Endothelial cell (in vitro differentiated cells): ENCODE data around the gene MAP4. TPM values are rescaled to one million over a fixed set of nuclear protein-coding genes. Genes with fewer than 3 reads are reported as not detected.
A peak's percentile ranks its signal among the peaks of the same experiment; 100 is the strongest.
"Not testable (repeated sequence)": the region's sequence is repeated elsewhere in the genome, so short reads cannot be mapped to it uniquely, and the experiment has no call there.

ENCODE experiments used
- DNase-seq: peaks from one replicate; pipeline ENCODE4 v3.0.0; 2021; ENCODE audit warnings: low spot score
- H3K27ac Mint-ChIP-seq: one replicate; pipeline ENCODE4 v1.8.0; 2021; ENCODE audit warnings: mixed read lengths, inconsistent platforms; ENCODE audit not compliant: unreplicated experiment
- H3K27me3 Mint-ChIP-seq: one replicate; pipeline ENCODE4 v1.8.0; 2021; ENCODE audit warnings: mild to moderate bottlenecking, moderate library complexity, mixed read lengths, inconsistent platforms; ENCODE audit not compliant: unreplicated experiment
- H3K36me3 Mint-ChIP-seq: one replicate; pipeline ENCODE4 v1.8.0; 2021; ENCODE audit warnings: mild to moderate bottlenecking, low read depth, mixed read lengths, inconsistent platforms; ENCODE audit not compliant: unreplicated experiment
- H3K4me1 Mint-ChIP-seq: one replicate; pipeline ENCODE4 v1.8.0; 2021; ENCODE audit warnings: mild to moderate bottlenecking, mixed read lengths, inconsistent platforms; ENCODE audit not compliant: unreplicated experiment
- H3K4me3 Mint-ChIP-seq: one replicate; pipeline ENCODE4 v1.8.0; 2021; ENCODE audit warnings: mild to moderate bottlenecking, mixed read lengths, inconsistent platforms; ENCODE audit not compliant: unreplicated experiment
- H3K9me3 Mint-ChIP-seq: one replicate; pipeline ENCODE4 v1.8.0; 2021; ENCODE audit warnings: mixed read lengths, inconsistent platforms; ENCODE audit not compliant: unreplicated experiment
- total RNA-seq: library from RNA; stranded (reverse); fragmentation: NEBNext Ultra II Directional; extraction: Animal tissue kit (Norgen Biotek cat#: 25700); gene quantifications from one replicate; pipeline ENCODE4 v1.2.1, GENCODE V29; 2021; ENCODE audit not compliant: unreplicated experiment
- TF ChIP-seq, protein P1 (sequence below): fragments of 200-600 bp; sonication (generic); IDR thresholded peaks from one replicate; pipeline ENCODE4 v1.5.0; 2021; ENCODE audit warnings: antibody characterized with exemption; ENCODE audit not compliant: unreplicated experiment

MAP4 gene
- total RNA-seq, 1 donor from 2014 or later = 155 TPM

DNA sequence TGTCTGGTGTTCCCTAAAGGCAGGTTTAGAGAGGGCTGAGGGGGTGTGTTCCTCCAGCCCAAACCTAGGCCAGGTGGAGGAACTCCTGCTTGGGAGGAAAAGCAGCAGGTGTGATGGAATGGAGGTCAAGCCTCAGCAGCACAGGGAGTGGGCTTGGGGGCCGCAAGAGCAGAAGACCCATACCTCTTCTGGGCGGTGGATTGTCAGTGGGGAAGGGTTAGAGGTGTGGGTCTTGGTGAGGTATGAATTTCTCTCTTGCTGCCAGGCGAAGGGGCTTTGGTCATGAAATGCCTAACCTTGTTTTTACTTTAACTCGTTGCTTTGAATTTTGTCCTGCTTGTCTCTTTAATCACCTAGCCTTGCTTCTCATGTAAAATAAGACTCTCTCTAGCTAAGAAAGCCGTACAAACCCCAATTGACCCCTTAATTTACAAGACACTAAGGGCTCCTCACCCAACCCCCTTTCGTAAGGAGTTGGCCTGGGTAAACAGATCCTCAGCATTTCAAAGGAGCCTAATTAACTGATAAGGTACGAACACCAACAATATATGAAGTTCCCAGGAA, 174.3 kb downstream of the MAP4 start:
- Mint-ChIP-seq H3K4me1 (no peaks in the 10 kb centered on the region), H3K36me3 (peaks cover 40% of the 10 kb centered on the region), H3K27ac (no peak overlapping the region), H3K9me3 (no peaks in the 10 kb centered on the region), H3K4me3 (no peak overlapping the region), H3K27me3 (peaks cover 3% of the 10 kb centered on the region)
- DNase-seq = no peak
- TF ChIP-seq, protein P1, sequence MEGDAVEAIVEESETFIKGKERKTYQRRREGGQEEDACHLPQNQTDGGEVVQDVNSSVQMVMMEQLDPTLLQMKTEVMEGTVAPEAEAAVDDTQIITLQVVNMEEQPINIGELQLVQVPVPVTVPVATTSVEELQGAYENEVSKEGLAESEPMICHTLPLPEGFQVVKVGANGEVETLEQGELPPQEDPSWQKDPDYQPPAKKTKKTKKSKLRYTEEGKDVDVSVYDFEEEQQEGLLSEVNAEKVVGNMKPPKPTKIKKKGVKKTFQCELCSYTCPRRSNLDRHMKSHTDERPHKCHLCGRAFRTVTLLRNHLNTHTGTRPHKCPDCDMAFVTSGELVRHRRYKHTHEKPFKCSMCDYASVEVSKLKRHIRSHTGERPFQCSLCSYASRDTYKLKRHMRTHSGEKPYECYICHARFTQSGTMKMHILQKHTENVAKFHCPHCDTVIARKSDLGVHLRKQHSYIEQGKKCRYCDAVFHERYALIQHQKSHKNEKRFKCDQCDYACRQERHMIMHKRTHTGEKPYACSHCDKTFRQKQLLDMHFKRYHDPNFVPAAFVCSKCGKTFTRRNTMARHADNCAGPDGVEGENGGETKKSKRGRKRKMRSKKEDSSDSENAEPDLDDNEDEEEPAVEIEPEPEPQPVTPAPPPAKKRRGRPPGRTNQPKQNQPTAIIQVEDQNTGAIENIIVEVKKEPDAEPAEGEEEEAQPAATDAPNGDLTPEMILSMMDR = no peak

DNA sequence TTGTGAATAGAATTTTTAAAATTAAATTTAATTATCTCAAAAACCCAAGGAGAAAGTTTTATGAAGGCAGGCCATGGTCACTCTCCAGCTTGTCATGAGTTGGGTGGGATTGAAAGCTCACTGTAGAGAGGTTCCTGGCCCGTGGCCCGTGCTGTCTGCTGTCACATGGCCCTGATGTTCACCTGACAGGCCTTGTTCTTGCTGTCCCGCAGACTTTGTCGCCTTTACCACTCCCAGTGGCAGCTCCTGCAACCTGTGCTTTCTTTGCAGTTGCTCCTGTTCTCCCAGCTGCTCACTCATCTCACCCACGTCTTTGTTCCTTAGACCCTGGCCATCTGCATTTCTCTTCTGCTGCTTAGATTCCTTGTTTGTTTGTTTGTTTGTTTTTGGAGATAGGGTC, 177.7 kb downstream of the MAP4 start:
- Mint-ChIP-seq H3K4me3 (no peak overlapping the region), H3K36me3 (peaks cover 44% of the 10 kb centered on the region), H3K9me3 (no peaks in the 10 kb centered on the region), H3K4me1 (no peaks in the 10 kb centered on the region), H3K27me3 (peaks cover 3% of the 10 kb centered on the region), H3K27ac (no peak overlapping the region)
- DNase-seq = no peak
- TF ChIP-seq, protein P1 = no peak

DNA sequence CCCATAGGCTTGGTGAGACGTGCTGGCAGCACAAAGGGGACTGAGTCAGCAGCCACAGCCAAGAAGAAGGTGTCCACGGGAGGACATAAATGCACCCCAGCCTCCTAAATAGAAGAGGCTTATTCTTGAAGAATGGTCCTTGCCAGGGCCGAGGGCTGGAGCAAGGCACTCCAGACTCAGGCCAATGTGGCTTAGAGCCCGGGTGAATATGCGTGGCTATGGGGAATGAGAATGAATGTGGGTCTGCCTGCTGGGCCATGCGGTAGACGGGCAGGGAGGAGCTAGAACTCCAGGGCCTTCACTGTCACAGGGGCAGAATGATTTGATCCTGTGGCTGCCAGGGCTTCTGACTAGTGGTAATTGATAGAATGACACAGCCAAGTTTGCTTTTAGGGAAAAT, 179.2 kb downstream of the MAP4 start:
- DNase-seq = no peak
- no peak overlapping the region for H3K27ac Mint-ChIP-seq
- H3K36me3 Mint-ChIP-seq = peaks cover 44% of the 10 kb centered on the region
- no peaks in the 10 kb centered on the region for H3K4me1 Mint-ChIP-seq
- no peak overlapping the region for H3K4me3 Mint-ChIP-seq
- TF ChIP-seq, protein P1 = no peak
- no peaks in the 10 kb centered on the region for H3K9me3 Mint-ChIP-seq
- H3K27me3 Mint-ChIP-seq = peaks cover 3% of the 10 kb centered on the region

- H3K9me3 Mint-ChIP-seq, DNase-seq, H3K27me3 Mint-ChIP-seq, H3K27ac Mint-ChIP-seq, H3K4me3 Mint-ChIP-seq: not testable (repeated sequence)
- Mint-ChIP-seq H3K4me1 (peaks cover 15% of the 10 kb centered on the region), H3K36me3 (peaks cover 33% of the 10 kb centered on the region)
Observed at GRCh38 chr3:47829482-47829881, 186.7 kb downstream of the MAP4 start.

DNA sequence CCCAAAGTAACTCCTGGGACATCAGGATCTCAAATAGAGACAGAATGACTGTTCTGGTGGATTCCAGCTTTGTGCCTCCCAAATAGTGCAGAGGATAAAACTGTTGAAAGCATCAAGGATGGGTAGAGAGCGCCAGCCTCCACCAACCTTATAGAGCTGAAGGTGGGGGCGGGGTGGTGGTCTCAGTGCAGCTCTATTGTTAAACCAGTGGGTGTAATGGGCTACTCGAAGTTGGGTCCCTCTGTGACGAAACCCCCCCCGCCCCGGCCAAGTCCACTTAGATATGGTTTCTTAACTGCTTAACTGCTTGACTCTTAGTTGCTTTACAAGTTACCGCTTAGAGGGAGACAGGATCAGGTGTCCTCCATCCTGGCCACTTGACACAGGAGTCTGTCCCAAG, 190.6 kb downstream of the MAP4 start:
- Mint-ChIP-seq H3K27ac (peak overlapping the region; percentile 57), H3K27me3 (no peaks in the 10 kb centered on the region), H3K9me3 (no peaks in the 10 kb centered on the region), H3K36me3 (peaks cover 14% of the 10 kb centered on the region), H3K4me1 (peaks cover 17% of the 10 kb centered on the region), H3K4me3 (peak overlapping the region; percentile 94)
- no peak for DNase-seq
- TF ChIP-seq, protein P1 = no peak
